Measurements from ENCODE around the gene RAB36. TPM values are rescaled to one million over a fixed set of nuclear protein-coding genes. Genes with fewer than 3 reads are reported as not detected.

The RAB36 gene
- total and polyA plus RNA-seq, 2 experiments from 2014 or later = 2.7 to 5.3 TPM

GRCh38 chr22:23178512-23179254 lies 33.4 kb downstream of the RAB36 start:
- Histone ChIP-seq H4K20me1 (ENCODE audit: insufficient read depth, poor library complexity, severe bottlenecking) (peaks cover 24% of the 10 kb centered on the region), H3K4me2 (peak overlapping the region; percentile 92), H3K36me3 (replicated peaks; ENCODE audit: insufficient read depth, low read depth) (no peaks in the 10 kb centered on the region), H3K9me2 (replicated peaks; ENCODE audit: insufficient read depth) (no peaks in the 10 kb centered on the region), H3K79me2 (peaks cover 26% of the 10 kb centered on the region), H3K27ac (peak overlapping the region; percentile 90), H3K9me3 (ENCODE audit: low read depth) (no peaks in the 10 kb centered on the region), H3K27me3 (no peaks in the 10 kb centered on the region), H2AFZ (no peak overlapping the region), H3K4me3 (no peak overlapping the region), H3K4me1 (ENCODE audit: insufficient read depth) (peaks cover 38% of the 10 kb centered on the region)
- peak; percentile 85 for DNase-seq (ENCODE audit: low spot score)
- TF ChIP-seq EZH2 (IDR thresholded peaks at IDR 0.05; ENCODE audit: borderline replicate concordance) = no peak
- no peak for TF ChIP-seq EZH2phosphoT487 (IDR thresholded peaks at IDR 0.05; ENCODE audit: low read depth, severe bottlenecking, unreplicated experiment)
- TF ChIP-seq, protein P1, sequence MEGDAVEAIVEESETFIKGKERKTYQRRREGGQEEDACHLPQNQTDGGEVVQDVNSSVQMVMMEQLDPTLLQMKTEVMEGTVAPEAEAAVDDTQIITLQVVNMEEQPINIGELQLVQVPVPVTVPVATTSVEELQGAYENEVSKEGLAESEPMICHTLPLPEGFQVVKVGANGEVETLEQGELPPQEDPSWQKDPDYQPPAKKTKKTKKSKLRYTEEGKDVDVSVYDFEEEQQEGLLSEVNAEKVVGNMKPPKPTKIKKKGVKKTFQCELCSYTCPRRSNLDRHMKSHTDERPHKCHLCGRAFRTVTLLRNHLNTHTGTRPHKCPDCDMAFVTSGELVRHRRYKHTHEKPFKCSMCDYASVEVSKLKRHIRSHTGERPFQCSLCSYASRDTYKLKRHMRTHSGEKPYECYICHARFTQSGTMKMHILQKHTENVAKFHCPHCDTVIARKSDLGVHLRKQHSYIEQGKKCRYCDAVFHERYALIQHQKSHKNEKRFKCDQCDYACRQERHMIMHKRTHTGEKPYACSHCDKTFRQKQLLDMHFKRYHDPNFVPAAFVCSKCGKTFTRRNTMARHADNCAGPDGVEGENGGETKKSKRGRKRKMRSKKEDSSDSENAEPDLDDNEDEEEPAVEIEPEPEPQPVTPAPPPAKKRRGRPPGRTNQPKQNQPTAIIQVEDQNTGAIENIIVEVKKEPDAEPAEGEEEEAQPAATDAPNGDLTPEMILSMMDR (IDR thresholded peaks at IDR 0.05; ENCODE audit: poor library complexity) = peak; percentile 94
- 33% methylated on average over 9 of the region's 9 CpGs for WGBS (ENCODE audit: low lambda C conversion rate, missing lambda C conversion rate)

- Histone ChIP-seq H3K9me2 (replicated peaks; ENCODE audit: insufficient read depth) (no peaks in the 10 kb centered on the region), H3K9me3 (ENCODE audit: low read depth) (no peaks in the 10 kb centered on the region), H3K36me3 (replicated peaks; ENCODE audit: insufficient read depth, low read depth) (no peaks in the 10 kb centered on the region), H2AFZ (peak overlapping the region; percentile 84), H4K20me1 (ENCODE audit: insufficient read depth, poor library complexity, severe bottlenecking) (peaks cover 34% of the 10 kb centered on the region), H3K4me3 (peak overlapping the region; percentile 30), H3K4me2 (peak overlapping the region; percentile 92), H3K4me1 (ENCODE audit: insufficient read depth) (peaks cover 48% of the 10 kb centered on the region), H3K27me3 (no peaks in the 10 kb centered on the region), H3K79me2 (peaks cover 35% of the 10 kb centered on the region), H3K27ac (peak overlapping the region; percentile 90)
- peak; percentile 63 for DNase-seq (ENCODE audit: low spot score)
- no peak for TF ChIP-seq EZH2 (IDR thresholded peaks at IDR 0.05; ENCODE audit: borderline replicate concordance)
- WGBS (ENCODE audit: low lambda C conversion rate, missing lambda C conversion rate) = 56% methylated on average over 25 of the region's 25 CpGs
Measured at GRCh38 chr22:23179381-23180299, 34.4 kb downstream of the RAB36 start.

GRCh38 chr22:23180301-23180892 lies 35.1 kb downstream of the RAB36 start, which contains the start of gene BCR:
TSS of gene BCR (plus strand) at chr22:23180509. CDS start at chr22:23180961, 452 bp downstream.
- Histone ChIP-seq H3K27ac (peak within 1 kb of the TSS; percentile 90), H3K79me2 (peaks cover 43% of the 10 kb centered on the region), H3K9me2 (replicated peaks; ENCODE audit: insufficient read depth) (no peaks in the 10 kb centered on the region)

More at GRCh38 chr22:23180301-23180892, 35.1 kb downstream of the RAB36 start, which contains the start of gene BCR:
- TF ChIP-seq EZH2phosphoT487 (IDR thresholded peaks at IDR 0.05; ENCODE audit: low read depth, severe bottlenecking, unreplicated experiment) (no peak), EZH2 (IDR thresholded peaks at IDR 0.05; ENCODE audit: borderline replicate concordance) (no peak)
- TF ChIP-seq, protein P1 (IDR thresholded peaks at IDR 0.05; ENCODE audit: poor library complexity) = no peak
- H4K20me1 ChIP-seq (ENCODE audit: insufficient read depth, poor library complexity, severe bottlenecking) = peaks cover 42% of the 10 kb centered on the region
- no peaks in the 10 kb centered on the region for H3K27me3 ChIP-seq
- no peaks in the 10 kb centered on the region for H3K9me3 ChIP-seq (ENCODE audit: low read depth)
- H3K4me3 ChIP-seq = peak within 1 kb of the TSS; percentile 82
- 2% methylated on average over 6 of the region's 88 CpGs for WGBS (ENCODE audit: low lambda C conversion rate, missing lambda C conversion rate)
- DNase-seq (ENCODE audit: low spot score) = peak; percentile 90
- peak within 1 kb of the TSS; percentile 97 for H3K4me2 ChIP-seq
- peaks cover 51% of the 10 kb centered on the region for H3K4me1 ChIP-seq (ENCODE audit: insufficient read depth)
- H3K36me3 ChIP-seq (replicated peaks; ENCODE audit: insufficient read depth, low read depth) = no peaks in the 10 kb centered on the region
- peak within 1 kb of the TSS; percentile 84 for H2AFZ ChIP-seq
